Esophagus muscularis mucosa (tissue), 3 donors: ENCODE data around the gene RNLS.

ENCODE experiments used
- CTCF ChIP-seq, 3 experiments: fragments of 200-600 bp in 2 of 3; fragments of 450-650 bp in 1 of 3; sonication (generic) in 2 of 3; IDR thresholded peaks; one replicate each; pipeline ENCODE4 v1.5.1; 2017 to 2019; ENCODE audit warnings: antibody characterized with exemption in 3 of 3, mild to moderate bottlenecking in 2 of 3, moderate library complexity in 1 of 3
- POLR2A ChIP-seq: fragments of 450-650 bp; IDR thresholded peaks from one replicate; pipeline ENCODE4 v1.6.1; 2017; ENCODE audit warnings: antibody characterized with exemption, moderate library complexity, mild to moderate bottlenecking, low read depth
- POLR2AphosphoS5 ChIP-seq, 2 donors: sonication (generic); formaldehyde crosslinking; IDR thresholded peaks; one replicate each; pipeline ENCODE4 v1.6.1; 2017; ENCODE audit warnings: antibody characterized with exemption in 2 of 2

- TF ChIP-seq CTCF (IDR thresholded peaks at IDR 0.05) (no peak), POLR2AphosphoS5 (IDR thresholded peaks at IDR 0.05) (no peak), POLR2A (no peak)
These were observed 179.0 kb downstream of the RNLS start for GRCh38 chr10:88404133-88404532.
